ENCODE data around the gene ARID5A.

The ARID5A gene

DNA sequence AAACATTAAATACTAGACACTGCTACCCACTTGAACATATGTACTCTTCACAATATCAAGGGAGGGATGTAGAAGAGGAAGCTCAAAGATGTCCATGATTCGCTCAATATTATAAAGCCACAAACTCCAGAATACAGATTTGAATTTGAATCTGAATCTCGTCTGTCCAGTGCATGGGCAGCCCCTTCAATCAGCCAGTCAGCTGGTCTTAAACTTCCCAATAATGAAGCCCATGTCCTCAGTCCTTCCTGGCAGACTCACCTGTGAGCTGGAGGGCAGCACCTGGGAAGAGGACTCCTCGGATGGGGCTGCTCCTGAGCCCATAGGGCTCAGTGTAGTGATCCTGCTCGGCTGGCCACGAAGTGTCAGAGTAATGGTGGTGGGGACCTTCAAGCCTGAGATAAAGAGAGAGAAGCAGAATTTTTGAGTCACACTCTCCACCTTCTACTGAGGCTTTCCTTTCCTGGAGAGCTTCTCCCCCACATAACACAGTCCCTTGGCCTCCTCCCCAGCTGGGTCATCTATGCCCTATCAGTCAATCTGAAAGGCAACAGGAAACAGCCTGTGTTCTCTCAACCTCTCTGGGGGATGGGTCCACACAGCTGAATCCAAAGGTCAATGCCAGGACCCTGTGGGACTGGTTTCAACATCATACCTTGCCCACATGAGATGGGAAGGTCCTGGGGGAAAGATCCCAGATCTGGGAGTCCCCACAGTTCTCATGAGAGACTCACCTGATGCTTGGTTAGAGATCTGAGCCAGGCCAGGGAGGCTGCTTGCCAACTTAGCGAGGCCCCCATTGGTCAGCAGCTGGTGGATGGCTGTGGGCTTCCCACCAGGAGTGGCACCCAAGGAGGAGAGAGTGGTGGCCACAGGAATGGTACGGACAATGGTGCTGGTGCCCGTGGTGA is 65.1 kb downstream of the ARID5A start:
- DNase-seq (ENCODE audit: low read depth): no peak
- TF ChIP-seq, protein P1, sequence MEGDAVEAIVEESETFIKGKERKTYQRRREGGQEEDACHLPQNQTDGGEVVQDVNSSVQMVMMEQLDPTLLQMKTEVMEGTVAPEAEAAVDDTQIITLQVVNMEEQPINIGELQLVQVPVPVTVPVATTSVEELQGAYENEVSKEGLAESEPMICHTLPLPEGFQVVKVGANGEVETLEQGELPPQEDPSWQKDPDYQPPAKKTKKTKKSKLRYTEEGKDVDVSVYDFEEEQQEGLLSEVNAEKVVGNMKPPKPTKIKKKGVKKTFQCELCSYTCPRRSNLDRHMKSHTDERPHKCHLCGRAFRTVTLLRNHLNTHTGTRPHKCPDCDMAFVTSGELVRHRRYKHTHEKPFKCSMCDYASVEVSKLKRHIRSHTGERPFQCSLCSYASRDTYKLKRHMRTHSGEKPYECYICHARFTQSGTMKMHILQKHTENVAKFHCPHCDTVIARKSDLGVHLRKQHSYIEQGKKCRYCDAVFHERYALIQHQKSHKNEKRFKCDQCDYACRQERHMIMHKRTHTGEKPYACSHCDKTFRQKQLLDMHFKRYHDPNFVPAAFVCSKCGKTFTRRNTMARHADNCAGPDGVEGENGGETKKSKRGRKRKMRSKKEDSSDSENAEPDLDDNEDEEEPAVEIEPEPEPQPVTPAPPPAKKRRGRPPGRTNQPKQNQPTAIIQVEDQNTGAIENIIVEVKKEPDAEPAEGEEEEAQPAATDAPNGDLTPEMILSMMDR (conservative IDR thresholded peaks at IDR 0.05; ENCODE audit: control insufficient read depth, insufficient read depth, low read depth, low read length): no peak
- H3K4me3 ChIP-seq (ENCODE audit: control insufficient read depth, low read depth, low read length): no peak overlapping the region

Measured in fibroblast of mammary gland (primary cell).